GM12878 (cell line): Measurements from ENCODE around the gene PKP3. TPM values are rescaled to one million over a fixed set of nuclear protein-coding genes. Genes with fewer than 3 reads are reported as not detected.

ENCODE experiments used
- BCLAF1 ChIP-seq: fragments of 450-650 bp; IDR thresholded peaks from 2 replicates; pipeline ENCODE4 v1.6.1; 2017; ENCODE audit warnings: antibody characterized with exemption, mild to moderate bottlenecking, moderate library complexity
- CEBPZ ChIP-seq: fragments of 150-350 bp; IDR thresholded peaks from 2 replicates; pipeline ENCODE4 v1.6.1; 2016; ENCODE audit warnings: low read depth, low read length
- CHD4 ChIP-seq: fragments of 200-600 bp; sonication (generic); IDR thresholded peaks from 2 replicates; pipeline ENCODE4 v1.6.1; 2016; ENCODE audit warnings: mild to moderate bottlenecking
- FOS ChIP-seq: IDR thresholded peaks from 3 replicates; pipeline ENCODE4 v1.6.1; 2011; ENCODE audit warnings: borderline replicate concordance; ENCODE audit not compliant: insufficient read length; ENCODE audit errors: extremely low read depth
- MYC ChIP-seq: IDR thresholded peaks from 2 replicates; pipeline ENCODE4 v1.6.1; 2011; ENCODE audit warnings: mild to moderate bottlenecking, low read length, moderate library complexity, inconsistent platforms; ENCODE audit not compliant: insufficient read depth, insufficient replicate concordance, insufficient read length, severe bottlenecking
- NFIC ChIP-seq: IDR thresholded peaks from 2 replicates; pipeline ENCODE4 v1.6.1; 2012; ENCODE audit warnings: low read depth, mild to moderate bottlenecking, inconsistent platforms, low read length, moderate library complexity
- RUNX3 ChIP-seq: IDR thresholded peaks from 2 replicates; pipeline ENCODE4 v1.6.1; 2012; ENCODE audit warnings: low read length, inconsistent platforms
- SIN3A ChIP-seq: IDR thresholded peaks from 2 replicates; pipeline ENCODE4 v1.6.1; 2012; ENCODE audit warnings: low read depth, low read length, improper control_type of control experiment
- SPI1 ChIP-seq: IDR thresholded peaks from 2 replicates; pipeline ENCODE4 v1.6.1; 2011; ENCODE audit warnings: low read depth, mild to moderate bottlenecking, low read length, moderate library complexity, borderline replicate concordance; ENCODE audit not compliant: insufficient read depth
- STAT3 ChIP-seq: IDR thresholded peaks from 2 replicates; pipeline ENCODE4 v1.6.1; 2011; ENCODE audit warnings: low read depth, low read length, improper control_type of control experiment
- YY1 ChIP-seq: IDR thresholded peaks from 2 replicates; pipeline ENCODE4 v1.6.1; 2011; ENCODE audit warnings: low read depth, mild to moderate bottlenecking, low read length
- ZNF592 ChIP-seq: fragments of 450-650 bp; IDR thresholded peaks from 2 replicates; pipeline ENCODE4 v1.6.1; 2017; ENCODE audit warnings: mild to moderate bottlenecking, moderate library complexity
- ZNF687 ChIP-seq: fragments of 450-650 bp; IDR thresholded peaks from 2 replicates; pipeline ENCODE4 v1.6.1; 2017; ENCODE audit warnings: mild to moderate bottlenecking, moderate library complexity
- polyA plus RNA-seq, 11 experiments: library from polyadenylated mRNA; depleted of rRNA in 4 of 11; unstranded in 6 of 11; stranded (reverse) in 5 of 11; fragments of >200 nt; fragmentation: Nextera tagmentation in 4 of 11; fragmentation: Illumina TruSeq in 1 of 11; extraction: Ambion mirVana in 4 of 11; extraction: Trizol in 1 of 11; gene quantifications; 1 replicate in 1 of 11; 2 replicates in 10 of 11; pipeline versions ENCODE4 v1.2.1 to v1.2.3, GENCODE V29; 2011 to 2016; ENCODE audit warnings: inconsistent platforms in 2 of 11, missing spikeins in 2 of 11, low read depth in 1 of 11
- total RNA-seq, 4 experiments: library from RNA; depleted of rRNA in 3 of 4; stranded (reverse); fragments of >200 nt in 3 of 4; fragmentation: Illumina TruSeq in 1 of 4; extraction: Trizol in 1 of 4; gene quantifications; 2 replicates each; pipeline versions ENCODE4 v1.2.1 to v1.2.3, GENCODE V29; 2013 to 2021

PKP3 gene
- total and polyA plus RNA-seq, 10 of the 15 experiments (the other 5 are each of a cell fraction or from before 2014, with no cell fraction given) = 0.45 to 0.90 TPM; not detected in 8

- TF ChIP-seq CEBPZ (no peak), RUNX3 (no peak), NFIC (no peak), SPI1 (no peak), MYC (no peak), CHD4 (no peak), ZNF592 (peak; percentile 43; the same call in 1 of the 2 replicates), YY1 (0 out of 2 replicates have a peak, but pooled peaks have one; percentile 8), STAT3 (no peak), ZNF687 (peak; percentile 52; the same call in 1 of the 2 replicates), BCLAF1 (no peak), FOS (no peak), SIN3A (no peak)
Observed at GRCh38 chr11:352456-353031, 41.5 kb upstream of the PKP3 start (continued).
